H9 (cell line): ENCODE results near the gene TBC1D1. TPM values are rescaled to one million over a fixed set of nuclear protein-coding genes. Genes with fewer than 3 reads are reported as not detected.

Experiments used
- DNase-seq: peaks from one replicate; pipeline ENCODE4 v3.0.0-alpha.2; 2017
- H2AFZ ChIP-seq: one replicate; pipeline ENCODE4 v1.6.1; 2013; ENCODE audit warnings: mild to moderate bottlenecking, low read length, control low read depth, moderate library complexity
- H2AK5ac ChIP-seq: 2 replicates; pipeline ENCODE4 v1.6.1; 2013; ENCODE audit warnings: low read length, control low read depth, mixed read lengths; ENCODE audit not compliant: insufficient read length
- H2BK120ac ChIP-seq: one replicate; pipeline ENCODE4 v1.6.1; 2013; ENCODE audit warnings: low read depth, mild to moderate bottlenecking, low read length, control low read depth, inconsistent platforms; ENCODE audit not compliant: poor library complexity, severe bottlenecking
- H2BK12ac ChIP-seq: 2 replicates; pipeline ENCODE4 v1.6.1; 2013; ENCODE audit warnings: low read length, control low read depth, mixed read lengths, low read depth; ENCODE audit not compliant: insufficient read length
- H2BK15ac ChIP-seq: 2 replicates; pipeline ENCODE4 v1.6.1; 2013; ENCODE audit warnings: low read depth, low read length, control low read depth
- H2BK20ac ChIP-seq: one replicate; pipeline ENCODE4 v1.6.1; 2013; ENCODE audit warnings: low read depth, mild to moderate bottlenecking, low read length, control low read depth, inconsistent platforms; ENCODE audit not compliant: poor library complexity, severe bottlenecking
- H2BK5ac ChIP-seq: 2 replicates; pipeline ENCODE4 v1.6.1; 2013; ENCODE audit warnings: low read length, control low read depth, mixed read lengths; ENCODE audit not compliant: insufficient read length
- H3K14ac ChIP-seq: 2 replicates; pipeline ENCODE4 v1.6.1; 2013; ENCODE audit warnings: low read length, control low read depth; ENCODE audit not compliant: insufficient read depth
- H3K18ac ChIP-seq: 2 replicates; pipeline ENCODE4 v1.6.1; 2013; ENCODE audit warnings: low read depth, mild to moderate bottlenecking, mixed read lengths, low read length, control low read depth; ENCODE audit not compliant: insufficient read length
- H3K23ac ChIP-seq: 2 replicates; pipeline ENCODE4 v1.6.1; 2013; ENCODE audit warnings: low read length, control low read depth, mixed read lengths, low read depth; ENCODE audit not compliant: insufficient read length
- H3K23me2 ChIP-seq: 2 replicates; pipeline ENCODE4 v1.6.1; 2013; ENCODE audit warnings: low read depth, mild to moderate bottlenecking, mixed read lengths, low read length, control low read depth; ENCODE audit not compliant: insufficient read length, poor library complexity, severe bottlenecking
- H3K27ac ChIP-seq: 2 replicates; pipeline ENCODE4 v1.5.1; 2013; ENCODE audit warnings: low read length, control low read depth, mixed read lengths, low read depth; ENCODE audit not compliant: insufficient read length
- H3K27me3 ChIP-seq: 2 replicates; pipeline ENCODE4 v1.6.1; 2013; ENCODE audit warnings: low read length, control low read depth, inconsistent platforms; ENCODE audit not compliant: insufficient read depth
- H3K4ac ChIP-seq: 2 replicates; pipeline ENCODE4 v1.6.1; 2013; ENCODE audit warnings: low read depth, mild to moderate bottlenecking, control low read depth, inconsistent platforms, low read length, moderate library complexity
- H3K4me1 ChIP-seq: 2 replicates; pipeline ENCODE4 v1.6.1; 2013; ENCODE audit warnings: low read length, control low read depth, inconsistent platforms; ENCODE audit not compliant: insufficient read depth
- H3K4me2 ChIP-seq: 2 replicates; pipeline ENCODE4 v1.6.1; 2013; ENCODE audit warnings: low read length, control low read depth, mixed read lengths; ENCODE audit not compliant: insufficient read length, insufficient read depth
- H3K56ac ChIP-seq: 2 replicates; pipeline ENCODE4 v1.6.1; 2013; ENCODE audit warnings: low read depth, mild to moderate bottlenecking, mixed read lengths, low read length, control low read depth; ENCODE audit not compliant: insufficient read length
- H3K79me1 ChIP-seq: 2 replicates; pipeline ENCODE4 v1.6.1; 2013; ENCODE audit warnings: low read depth, mild to moderate bottlenecking, moderate library complexity, low read length, control low read depth, inconsistent platforms; ENCODE audit not compliant: insufficient read depth, poor library complexity, severe bottlenecking
- H3K79me2 ChIP-seq: 2 replicates; pipeline ENCODE4 v1.6.1; 2013; ENCODE audit warnings: low read length, control low read depth, inconsistent platforms; ENCODE audit not compliant: insufficient read depth
- H3K9ac ChIP-seq: 2 replicates; pipeline ENCODE4 v1.6.1; 2013; ENCODE audit warnings: low read length, control low read depth, mixed read lengths; ENCODE audit not compliant: insufficient read length; ENCODE audit errors: extremely low read depth
- H3K9me3 ChIP-seq: one replicate; pipeline ENCODE4 v1.6.1; 2013; ENCODE audit warnings: low read depth, low read length, inconsistent platforms; ENCODE audit not compliant: control insufficient read depth
- H3T11ph ChIP-seq: one replicate; pipeline ENCODE4 v1.6.1; 2013; ENCODE audit warnings: mild to moderate bottlenecking, low read length, control low read depth, inconsistent platforms
- H4K20me1 ChIP-seq: one replicate; pipeline ENCODE4 v1.6.1; 2013; ENCODE audit not compliant: control insufficient read depth, insufficient read length, insufficient read depth
- H4K5ac ChIP-seq: 2 replicates; pipeline ENCODE4 v1.6.1; 2013; ENCODE audit warnings: low read depth, mild to moderate bottlenecking, mixed read lengths, low read length, control low read depth; ENCODE audit not compliant: insufficient read length
- H4K8ac ChIP-seq: replicated peaks from 2 replicates; pipeline ENCODE4 v1.6.1; 2013; ENCODE audit warnings: low read length, control low read depth, mixed read lengths, low read depth; ENCODE audit not compliant: insufficient read length
- H4K91ac ChIP-seq: 2 replicates; pipeline ENCODE4 v1.6.1; 2013; ENCODE audit warnings: low read depth, mild to moderate bottlenecking, moderate library complexity, mixed read lengths, low read length, control low read depth; ENCODE audit not compliant: insufficient read length
- H3K27ac Mint-ChIP-seq, 3 experiments: 2 replicates in 2 of 3; 3 replicates in 1 of 3; pipeline ENCODE4 v1.8.0; 2020 to 2021; ENCODE audit warnings: mixed read lengths in 3 of 3, mild to moderate bottlenecking in 1 of 3, moderate library complexity in 1 of 3
- H3K27me3 Mint-ChIP-seq: 2 replicates; pipeline ENCODE4 v1.8.0; 2021; ENCODE audit warnings: low read depth, mild to moderate bottlenecking, moderate library complexity, mixed read lengths
- H3K36me3 Mint-ChIP-seq, 3 experiments: 2 replicates in 2 of 3; 3 replicates in 1 of 3; pipeline ENCODE4 v1.8.0; 2020 to 2021; ENCODE audit warnings: low read depth in 3 of 3, mixed read lengths in 3 of 3; ENCODE audit not compliant: insufficient read depth in 1 of 3
- H3K4me1 Mint-ChIP-seq, 2 experiments: 2 replicates each; pipeline ENCODE4 v1.8.0; 2020; ENCODE audit warnings: mixed read lengths in 2 of 2
- H3K4me3 Mint-ChIP-seq, 2 experiments: 2 replicates in 1 of 2; 3 replicates in 1 of 2; pipeline ENCODE4 v1.8.0; 2020 to 2021; ENCODE audit warnings: mild to moderate bottlenecking in 2 of 2, mixed read lengths in 2 of 2, moderate library complexity in 1 of 2
- H3K9me3 Mint-ChIP-seq, 2 experiments: 2 replicates in 1 of 2; 3 replicates in 1 of 2; pipeline ENCODE4 v1.8.0; 2020; ENCODE audit warnings: mild to moderate bottlenecking in 2 of 2, mixed read lengths in 2 of 2, moderate library complexity in 1 of 2
- WGBS: extraction: QIAGEN DNeasy Blood & Tissue Kit; methylation state at CpG from one replicate; pipeline ENCODE4 v1.1.7; 2013; ENCODE audit warnings: missing lambda C conversion rate, low lambda C conversion rate, mixed read lengths; ENCODE audit not compliant: insufficient read length; ENCODE audit errors: extremely low coverage; 5-methylcytosine and 5-hydroxymethylcytosine counted together
- total RNA-seq: library from RNA; stranded (reverse); gene quantifications from 2 replicates; pipeline ENCODE4 v1.2.1, GENCODE V29; 2021
- TF ChIP-seq, protein P1 (sequence below): fragments of 200-600 bp; sonication (generic); conservative IDR thresholded peaks from 3 replicates; pipeline ENCODE4 v1.8.0; 2021; ENCODE audit warnings: antibody characterized with exemption, mild to moderate bottlenecking

Gene TBC1D1
- total RNA-seq, 1 experiment from 2014 or later, result 109 TPM

DNA sequence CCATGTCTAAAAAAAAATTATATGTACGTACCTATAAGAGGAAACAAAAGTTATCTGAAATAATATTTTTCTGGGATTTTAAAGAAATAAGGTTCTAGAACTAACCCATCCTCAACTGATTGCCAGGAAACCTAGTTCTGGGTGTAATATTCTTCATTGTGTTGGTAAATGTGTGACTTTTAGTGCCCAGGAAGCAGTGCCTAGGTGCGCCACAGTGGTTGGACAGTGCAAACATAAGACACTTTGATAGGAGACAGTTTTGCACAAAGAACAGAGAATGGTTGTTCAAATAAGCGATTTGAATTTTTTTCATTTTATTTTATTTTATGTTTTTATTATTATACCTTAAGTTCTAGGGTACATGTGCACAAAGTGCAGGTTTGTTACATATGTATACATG lies 47.3 kb downstream of the TBC1D1 start:
- TF ChIP-seq, protein P1, sequence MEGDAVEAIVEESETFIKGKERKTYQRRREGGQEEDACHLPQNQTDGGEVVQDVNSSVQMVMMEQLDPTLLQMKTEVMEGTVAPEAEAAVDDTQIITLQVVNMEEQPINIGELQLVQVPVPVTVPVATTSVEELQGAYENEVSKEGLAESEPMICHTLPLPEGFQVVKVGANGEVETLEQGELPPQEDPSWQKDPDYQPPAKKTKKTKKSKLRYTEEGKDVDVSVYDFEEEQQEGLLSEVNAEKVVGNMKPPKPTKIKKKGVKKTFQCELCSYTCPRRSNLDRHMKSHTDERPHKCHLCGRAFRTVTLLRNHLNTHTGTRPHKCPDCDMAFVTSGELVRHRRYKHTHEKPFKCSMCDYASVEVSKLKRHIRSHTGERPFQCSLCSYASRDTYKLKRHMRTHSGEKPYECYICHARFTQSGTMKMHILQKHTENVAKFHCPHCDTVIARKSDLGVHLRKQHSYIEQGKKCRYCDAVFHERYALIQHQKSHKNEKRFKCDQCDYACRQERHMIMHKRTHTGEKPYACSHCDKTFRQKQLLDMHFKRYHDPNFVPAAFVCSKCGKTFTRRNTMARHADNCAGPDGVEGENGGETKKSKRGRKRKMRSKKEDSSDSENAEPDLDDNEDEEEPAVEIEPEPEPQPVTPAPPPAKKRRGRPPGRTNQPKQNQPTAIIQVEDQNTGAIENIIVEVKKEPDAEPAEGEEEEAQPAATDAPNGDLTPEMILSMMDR, result no peak
- Histone ChIP-seq H3K4me2 (no peak overlapping the region), H2AK5ac (no peak overlapping the region), H3K23ac (no peak overlapping the region), H3K56ac (no peak overlapping the region), H3K79me1 (no peaks in the 10 kb centered on the region), H4K8ac (no peak overlapping the region), H4K20me1 (no peaks in the 10 kb centered on the region), H3K79me2 (no peaks in the 10 kb centered on the region), H3K27me3 (no peaks in the 10 kb centered on the region), H3K9ac (no peak overlapping the region), H2BK5ac (no peak overlapping the region), H3K23me2 (no peaks in the 10 kb centered on the region), H4K91ac (no peak overlapping the region), H4K5ac (no peak overlapping the region), H2AFZ (no peak overlapping the region), H3K9me3 (no peaks in the 10 kb centered on the region), H3K14ac (no peak overlapping the region), H3K4me1 (no peaks in the 10 kb centered on the region; the same call in 1 of the 2 replicates), H2BK20ac (no peak overlapping the region), H2BK15ac (no peak overlapping the region), H2BK120ac (no peak overlapping the region), H3K27ac (no peak overlapping the region), H3K4ac (no peak overlapping the region), H3T11ph (no peak overlapping the region), H2BK12ac (no peak overlapping the region), H3K18ac (no peak overlapping the region)
- WGBS, result no CpG with 5 or more reads among the region's 3 CpGs
- no peak for DNase-seq
- Mint-ChIP-seq H3K36me3 (peaks cover 0 to 4% (median 0%) of the 10 kb centered on the region in 3 experiments; a peak in 3 of 7 replicates), H3K27me3 (peaks cover 11% of the 10 kb centered on the region), H3K9me3 (0 out of 5 replicates have a peak, but pooled peaks cover 0 to 2% of the 10 kb centered on the region in 2 experiments), H3K27ac (no peak overlapping the region), H3K4me1 (peaks cover 4 to 5% of the 10 kb centered on the region in 2 experiments), H3K4me3 (no peak overlapping the region)
